ENCODE measurements around the gene STPG2. TPM values are rescaled to one million over a fixed set of nuclear protein-coding genes. Genes with fewer than 3 reads are reported as not detected.
A peak's percentile ranks its signal among the peaks of the same experiment; 100 is the strongest.

The STPG2 gene
- total RNA-seq, 1 experiment from 2014 or later, result 0.20 TPM

- H2AK5ac ChIP-seq (ENCODE audit: insufficient read length, low read length), result no peak overlapping the region
- H3T11ph ChIP-seq (ENCODE audit: low read length), result no peak overlapping the region
- H3K23me2 ChIP-seq (ENCODE audit: insufficient read length, low read depth, low read length, poor library complexity, severe bottlenecking), result no peaks in the 10 kb centered on the region
- H3K9me3 ChIP-seq (ENCODE audit: control insufficient read depth, low read depth, low read length), result no peaks in the 10 kb centered on the region
- no peak overlapping the region for H2BK12ac ChIP-seq (ENCODE audit: insufficient read length, low read depth, low read length)
- no peak overlapping the region for H4K5ac ChIP-seq (ENCODE audit: insufficient read length, low read depth, low read length)
- WGBS (ENCODE audit: extremely low coverage, insufficient read length, low lambda C conversion rate), result no CpG with 5 or more reads among the region's 1 CpG
- H2AFZ ChIP-seq (ENCODE audit: low read length), result no peak overlapping the region
- no peaks in the 10 kb centered on the region for H3K79me1 ChIP-seq (ENCODE audit: insufficient read depth, low read depth, low read length, poor library complexity, severe bottlenecking)
- no peak overlapping the region for H3K14ac ChIP-seq (ENCODE audit: insufficient read depth, low read length)
- H3K4me1 ChIP-seq (ENCODE audit: insufficient read depth, low read length), result no peaks in the 10 kb centered on the region
- H3K27me3 Mint-ChIP-seq (ENCODE audit: low read depth), result no peaks in the 10 kb centered on the region
- no peaks in the 10 kb centered on the region for H4K20me1 ChIP-seq (ENCODE audit: control insufficient read depth, insufficient read depth, insufficient read length)
- H3K4me3 Mint-ChIP-seq, result no peak overlapping the region
- H3K18ac ChIP-seq (ENCODE audit: insufficient read length, low read depth, low read length), result no peak overlapping the region
- peaks cover 0 to 4% (median 4%) of the 10 kb centered on the region in 3 experiments; a peak in 4 of 7 replicates for H3K36me3 Mint-ChIP-seq (ENCODE audit: insufficient read depth in 1 of 3, low read depth in 3 of 3)
- no peak overlapping the region for H3K56ac ChIP-seq (ENCODE audit: insufficient read length, low read depth, low read length)
- H3K9me3 Mint-ChIP-seq, result peaks cover 5 to 7% of the 10 kb centered on the region in 2 experiments; a peak in 3 of 5 replicates
- H4K8ac ChIP-seq (replicated peaks; ENCODE audit: insufficient read length, low read depth, low read length), result no peak overlapping the region
- no peak overlapping the region for H4K91ac ChIP-seq (ENCODE audit: insufficient read length, low read depth, low read length)
- no peak for DNase-seq
- H3K23ac ChIP-seq (ENCODE audit: insufficient read length, low read depth, low read length), result no peak overlapping the region
- H2BK120ac ChIP-seq (ENCODE audit: low read depth, low read length, poor library complexity, severe bottlenecking), result no peak overlapping the region
- H3K27ac ChIP-seq (ENCODE audit: insufficient read length, low read depth, low read length), result no peak overlapping the region
- no peaks in the 10 kb centered on the region for H3K79me2 ChIP-seq (ENCODE audit: insufficient read depth, low read length)
- TF ChIP-seq CTCF (conservative IDR thresholded peaks at IDR 0.05), result no peak
- H2BK15ac ChIP-seq (ENCODE audit: low read depth, low read length), result no peak overlapping the region
- H2BK20ac ChIP-seq (ENCODE audit: low read depth, low read length, poor library complexity, severe bottlenecking), result no peak overlapping the region
- no peak overlapping the region for H3K4ac ChIP-seq (ENCODE audit: low read depth, low read length)
- H2BK5ac ChIP-seq (ENCODE audit: insufficient read length, low read length), result no peak overlapping the region
- no peak overlapping the region for H3K9ac ChIP-seq (ENCODE audit: extremely low read depth, insufficient read length, low read length)
- H3K4me1 Mint-ChIP-seq, result peaks cover 0 to under 1% of the 10 kb centered on the region in 2 experiments; a peak in 2 of 4 replicates
- H3K4me2 ChIP-seq (ENCODE audit: insufficient read depth, insufficient read length, low read length), result no peak overlapping the region
- H3K27me3 ChIP-seq (ENCODE audit: insufficient read depth, low read length), result no peaks in the 10 kb centered on the region
- H3K27ac Mint-ChIP-seq, result peak overlapping the region in 1 of 3 experiments; percentile 35; a peak in 1 of 7 replicates
These were observed 612.6 kb downstream of the STPG2 start for GRCh38 chr4:97530676-97531075.

All from H9 (cell line).